ENCODE measurements around the gene GP9.
"Not testable (repeated sequence)": the region's sequence is repeated elsewhere in the genome, so short reads cannot be mapped to it uniquely, and the experiment has no call there.

- not testable (repeated sequence) for TF ChIP-seq POLR2AphosphoS5 (IDR thresholded peaks at IDR 0.05; ENCODE audit: control insufficient read depth, insufficient read depth, low read depth, low read length); ZNF655 (CRISPR knock-in tag; IDR thresholded peaks at IDR 0.05); ZKSCAN8 (CRISPR knock-in tag; IDR thresholded peaks at IDR 0.05); NR2C2 (CRISPR knock-in tag; IDR thresholded peaks at IDR 0.05); NR2C2 (tag; IDR thresholded peaks at IDR 0.05); AFF4 (CRISPR knock-in tag; IDR thresholded peaks at IDR 0.05); HBP1 (CRISPR knock-in tag; IDR thresholded peaks at IDR 0.05); ERF (CRISPR knock-in tag; IDR thresholded peaks at IDR 0.05); ZBTB26 (CRISPR knock-in tag; IDR thresholded peaks at IDR 0.05); CBX3 (IDR thresholded peaks at IDR 0.05; ENCODE audit: borderline replicate concordance in 1 of 2, low read length in 2 of 2); TGIF2 (CRISPR knock-in tag; IDR thresholded peaks at IDR 0.05); SP2 (IDR thresholded peaks at IDR 0.05; ENCODE audit: extremely low read depth, low read depth, low read length, poor library complexity, severe bottlenecking)
Measured at GRCh38 chr3:129088312-129088711, 27.7 kb downstream of the GP9 start.
